HCT116 (cell line): ENCODE results near the gene HEATR5A. TPM values are rescaled to one million over a fixed set of nuclear protein-coding genes. Genes with fewer than 3 reads are reported as not detected.

Experiments
- ATAC-seq: fragments of 200-7000 bp; cut with Tn5 transposase; 2 replicates; pipeline ENCODE4 v1.9.1; 2020; ENCODE audit warnings: mild to moderate bottlenecking, moderate library complexity
- BruUV-seq: library from RNA; stranded (reverse); fragments of 400-500 nt; replicated peaks from 2 replicates; lab custom pipeline; 2021; lab: Mats Ljungman, UMichigan
- CTCF ChIA-PET: fragments of 300-600 bp; sonication (Branson Sonifier 250); formaldehyde crosslinking; loops from one replicate; lab custom pipeline; 2021; ENCODE audit warnings: antibody characterized with exemption; lab: Charles Lee
- POLR2A ChIA-PET: fragments of 300-600, 350-600 bp; sonication (Branson Sonifier 250); formaldehyde crosslinking; loops from one replicate; lab custom pipeline; 2021; ENCODE audit warnings: antibody characterized with exemption; lab: Charles Lee
- RAD21 ChIA-PET, 2 experiments: fragments of 300-600 bp; sonication (Branson Sonifier 250); formaldehyde crosslinking; loops; one replicate each; lab custom pipeline; 2023; ENCODE audit warnings: low total read pairs in 2 of 2; ENCODE audit not compliant: uncharacterized antibody in 2 of 2, unreplicated experiment in 2 of 2, low non-redundant PET in 1 of 2; lab: Charles Lee
- DNase-seq: peaks from one replicate; pipeline ENCODE4 v3.0.0-alpha.2; 2010; ENCODE audit warnings: low read depth, low spot score
- H2AFZ ChIP-seq: fragments of 200-600 bp; shearing (Covaris generic), sonication (generic); 2 replicates; pipeline ENCODE4 v1.6.1; 2017; ENCODE audit warnings: low read depth, mixed run types, mixed read lengths, antibody characterized with exemption, low read length; ENCODE audit not compliant: poor library complexity, severe bottlenecking
- H3K27ac ChIP-seq: 2 replicates; pipeline ENCODE4 v1.5.1; 2012; ENCODE audit warnings: low read depth, low read length
- H3K27me3 ChIP-seq: fragments of 200-600 bp; sonication (generic); 2 replicates; pipeline ENCODE4 v1.6.1; 2016; ENCODE audit warnings: mixed run types, low read length, mixed read lengths; ENCODE audit not compliant: insufficient read depth
- H3K36me3 ChIP-seq, 2 experiments: fragments of 200-500 bp in 1 of 2; fragments of 200-600 bp in 1 of 2; sonication (Bioruptor generic) in 1 of 2; sonication (generic) in 1 of 2; 2 replicates each; pipeline versions ENCODE4 v1.5.1 to v1.6.1; 2014 to 2016; ENCODE audit warnings: low read length in 2 of 2, inconsistent platforms in 1 of 2, mixed read lengths in 1 of 2, mixed run types in 1 of 2; ENCODE audit not compliant: insufficient read depth in 2 of 2, control insufficient read depth in 1 of 2
- H3K4me1 ChIP-seq, 2 experiments: fragments of 200-600 bp in 1 of 2; sonication (generic) in 1 of 2; 2 replicates each; pipeline versions ENCODE4 v1.5.1 to v1.6.1; 2012 to 2017; ENCODE audit warnings: low read length in 2 of 2, inconsistent platforms in 1 of 2, mild to moderate bottlenecking in 1 of 2, mixed read lengths in 1 of 2, mixed run types in 1 of 2, moderate library complexity in 1 of 2; ENCODE audit not compliant: insufficient read depth in 2 of 2, control insufficient read depth in 1 of 2
- H3K4me2 ChIP-seq: fragments of 200-600 bp; sonication (generic); 2 replicates; pipeline ENCODE4 v1.6.1; 2017; ENCODE audit warnings: mixed run types, low read length, mixed read lengths
- H3K4me3 ChIP-seq, 2 experiments: fragments of 200-600 bp in 1 of 2; sonication (generic) in 1 of 2; replicated peaks in 1 of 2; 2 replicates each; pipeline ENCODE4 v1.5.1; 2011 to 2016; ENCODE audit warnings: low read length in 2 of 2, control low read depth in 1 of 2, low read depth in 1 of 2, mild to moderate bottlenecking in 1 of 2, mixed read lengths in 1 of 2, mixed run types in 1 of 2
- H3K79me2 ChIP-seq: fragments of 200-600 bp; sonication (generic); 2 replicates; pipeline ENCODE4 v1.6.1; 2017; ENCODE audit warnings: mild to moderate bottlenecking, mixed run types, low read length, moderate library complexity, mixed read lengths; ENCODE audit not compliant: insufficient read depth
- H3K9ac ChIP-seq: fragments of 200-600 bp; sonication (generic); 2 replicates; pipeline ENCODE4 v1.6.1; 2016; ENCODE audit warnings: low read length, mixed read lengths
- H3K9me2 ChIP-seq: fragments of 200-600 bp; sonication (generic), shearing (Covaris generic); 2 replicates; pipeline ENCODE4 v1.6.1; 2017; ENCODE audit warnings: mixed run types, mild to moderate bottlenecking, moderate library complexity; ENCODE audit not compliant: insufficient read depth
- H3K9me3 ChIP-seq, 2 experiments: fragments of 200-500 bp in 1 of 2; fragments of 200-600 bp in 1 of 2; sonication (Bioruptor generic) in 1 of 2; sonication (generic) in 1 of 2; 2 replicates each; pipeline ENCODE4 v1.6.1; 2014 to 2017; ENCODE audit warnings: low read length in 2 of 2, mixed read lengths in 2 of 2, inconsistent platforms in 1 of 2, low read depth in 1 of 2, mild to moderate bottlenecking in 1 of 2, mixed run types in 1 of 2, moderate library complexity in 1 of 2; ENCODE audit not compliant: control insufficient read depth in 1 of 2, insufficient read depth in 1 of 2
- H4K20me1 ChIP-seq: fragments of 200-600 bp; sonication (generic), shearing (Covaris generic); 2 replicates; pipeline ENCODE4 v1.6.1; 2017; ENCODE audit warnings: mixed run types, mild to moderate bottlenecking, moderate library complexity; ENCODE audit not compliant: insufficient read depth
- CBX3 ChIP-seq: IDR thresholded peaks from 2 replicates; pipeline ENCODE4 v1.6.1; 2012; ENCODE audit warnings: low read depth
- CTCF ChIP-seq, 3 experiments: fragments of 200-600 bp in 1 of 3; sonication (generic) in 1 of 3; IDR thresholded peaks in 2 of 3; conservative IDR thresholded peaks in 1 of 3; 2 replicates each; pipeline ENCODE4 v1.5.1; 2012 to 2017; ENCODE audit warnings: low read depth in 2 of 3, low read length in 2 of 3, antibody characterized with exemption in 1 of 3, borderline replicate concordance in 1 of 3, control low read depth in 1 of 3, mild to moderate bottlenecking in 1 of 3, mixed read lengths in 1 of 3, mixed run types in 1 of 3, moderate library complexity in 1 of 3; ENCODE audit not compliant: insufficient read depth in 1 of 3
- ELF1 ChIP-seq: IDR thresholded peaks from 2 replicates; pipeline ENCODE4 v1.6.1; 2012; ENCODE audit warnings: low read depth, borderline replicate concordance
- EZH2 ChIP-seq: fragments of 200-600 bp; sonication (generic); IDR thresholded peaks from 2 replicates; pipeline ENCODE4 v1.6.1; 2017; ENCODE audit warnings: antibody characterized with exemption, mixed run types
- EZH2phosphoT487 ChIP-seq: fragments of 200-600 bp; IDR thresholded peaks from 2 replicates; pipeline ENCODE4 v1.6.1; 2018; ENCODE audit warnings: antibody characterized with exemption, borderline replicate concordance
- JUND ChIP-seq: IDR thresholded peaks from 2 replicates; pipeline ENCODE4 v1.6.1; 2012
- MAX ChIP-seq: IDR thresholded peaks from 2 replicates; pipeline ENCODE4 v1.6.1; 2012
- POLR2A ChIP-seq: IDR thresholded peaks from 2 replicates; pipeline ENCODE4 v1.7.0; 2011; ENCODE audit warnings: borderline replicate concordance; ENCODE audit not compliant: insufficient read depth, insufficient read length; ENCODE audit errors: extremely low read depth
- POLR2AphosphoS5 ChIP-seq: IDR thresholded peaks from 2 replicates; pipeline ENCODE4 v1.6.1; 2011; ENCODE audit warnings: mild to moderate bottlenecking, low read depth, low read length, moderate library complexity
- RAD21 ChIP-seq: IDR thresholded peaks from 2 replicates; pipeline ENCODE4 v1.6.1; 2012; ENCODE audit warnings: low read depth, mild to moderate bottlenecking
- REST ChIP-seq: IDR thresholded peaks from 2 replicates; pipeline ENCODE4 v1.6.1; 2012; ENCODE audit warnings: low read depth
- SIN3A ChIP-seq: IDR thresholded peaks from 2 replicates; pipeline ENCODE4 v1.6.1; 2012; ENCODE audit warnings: low read depth
- SP1 ChIP-seq: IDR thresholded peaks from 2 replicates; pipeline ENCODE4 v1.6.1; 2012; ENCODE audit warnings: low read depth
- SRF ChIP-seq: IDR thresholded peaks from 2 replicates; pipeline ENCODE4 v1.6.1; 2012; ENCODE audit warnings: low read depth
- ZNF274 ChIP-seq: fragments of 200-500 bp; sonication (Bioruptor generic); IDR thresholded peaks from 2 replicates; pipeline ENCODE4 v1.6.1; 2014; ENCODE audit warnings: mild to moderate bottlenecking, low read depth, low read length, inconsistent platforms
- intact Hi-C: fragments of 100-400 bp; cut with micrococcal nuclease; formaldehyde crosslinking; loops from 2 replicates; pipeline ENCODE4 v1.10.0; 2022
- total RNA-seq: library from RNA; stranded (reverse); gene quantifications from one replicate; pipeline ENCODE4 v1.2.1, GENCODE V29; 2021; ENCODE audit not compliant: unreplicated experiment

Gene HEATR5A
- total RNA-seq, 1 experiment from 2014 or later = 20.9 TPM

GRCh38 chr14:31275731-31276130 lies 144.6 kb downstream of the HEATR5A start:
- Histone ChIP-seq H2AFZ (no peak overlapping the region), H3K27ac (no peak overlapping the region), H4K20me1 (no peaks in the 10 kb centered on the region), H3K9me2 (no peaks in the 10 kb centered on the region), H3K27me3 (no peaks in the 10 kb centered on the region), H3K4me3 (no peak overlapping the region), H3K9ac (no peak overlapping the region), H3K4me2 (no peak overlapping the region), H3K4me1 (peaks cover 0 to 6% of the 10 kb centered on the region in 2 experiments; a peak in 2 of 4 replicates), H3K36me3 (no peaks in the 10 kb centered on the region), H3K79me2 (no peaks in the 10 kb centered on the region), H3K9me3 (peaks cover 1 to 5% of the 10 kb centered on the region in 2 experiments; a peak in 2 of 4 replicates)
- peak; percentile 34 for DNase-seq
- no peak for ATAC-seq
- BruUV-seq = no TSS peak
- ChIA-PET CTCF (no interaction called here), POLR2A (no interaction called here), RAD21 (no interaction called here)
- TF ChIP-seq CBX3 (peak; percentile 56; the same call in 1 of the 2 replicates), POLR2A (no peak), SP1 (no peak)
- intact Hi-C loops = no loop called here

- H3K36me3 ChIP-seq = no peaks in the 10 kb centered on the region
- H3K4me1 ChIP-seq = peaks cover 0 to 6% of the 10 kb centered on the region in 2 experiments; a peak in 2 of 4 replicates
- ChIA-PET POLR2A (no interaction called here), CTCF (no interaction called here), RAD21 (no interaction called here)
- H3K4me3 ChIP-seq = no peak overlapping the region
- no peaks in the 10 kb centered on the region for H3K27me3 ChIP-seq
- no peak overlapping the region for H3K4me2 ChIP-seq
- DNase-seq (no peak), ATAC-seq (no peak)
- H4K20me1 ChIP-seq = no peaks in the 10 kb centered on the region
- H3K9me2 ChIP-seq = no peaks in the 10 kb centered on the region
- intact Hi-C loops = no loop called here
- H3K9ac ChIP-seq = no peak overlapping the region
- no TSS peak for BruUV-seq
- H2AFZ ChIP-seq = no peak overlapping the region
- peaks cover 9 to 12% of the 10 kb centered on the region in 2 experiments; a peak in 2 of 4 replicates for H3K9me3 ChIP-seq
- no peaks in the 10 kb centered on the region for H3K79me2 ChIP-seq
- H3K27ac ChIP-seq = no peak overlapping the region
- TF ChIP-seq SIN3A (no peak), MAX (no peak), ELF1 (no peak), POLR2AphosphoS5 (no peak), CTCF (IDR thresholded peaks at IDR 0.05 in 2 of 3, conservative IDR thresholded peaks at IDR 0.05 in 1 of 3; ENCODE audit: borderline replicate concordance in 1 of 3, insufficient read depth in 1 of 3, low read depth in 2 of 3, low read length in 2 of 3) (no peak), ZNF274 (no peak), RAD21 (no peak), JUND (no peak), REST (no peak), EZH2 (no peak), EZH2phosphoT487 (no peak), SRF (no peak)
Measured at GRCh38 chr14:31271648-31272047, 148.7 kb downstream of the HEATR5A start.
